Measurements from ENCODE around the gene CTNNAL1. TPM values are rescaled to one million over a fixed set of nuclear protein-coding genes. Genes with fewer than 3 reads are reported as not detected.

Gene CTNNAL1
- total and polyA plus RNA-seq, 9 donors: 23.9 to 37.1 (median 28.7) TPM

Other genes starting within 250 kb of the CTNNAL1 start
- gene ACTL7B, start 157.5 kb downstream of the CTNNAL1 start, total RNA-seq: not detected
- not detected for gene ACTL7B, start 157.5 kb downstream of the CTNNAL1 start, polyA plus RNA-seq (ENCODE audit: insufficient read depth in 1 of 8, insufficient read length in 8 of 8, low replicate concordance in 1 of 8)
- not detected for gene ACTL7A, start 151.2 kb downstream of the CTNNAL1 start, total RNA-seq
- gene ACTL7A, start 151.2 kb downstream of the CTNNAL1 start, polyA plus RNA-seq (ENCODE audit: insufficient read depth in 1 of 8, insufficient read length in 8 of 8, low replicate concordance in 1 of 8): not detected
- 28.3 TPM for gene ELP1, start 79.4 kb downstream of the CTNNAL1 start, total RNA-seq
- 10 to 100 TPM; 24.1 to 36.0 (median 29.3) TPM for gene ELP1, start 79.4 kb downstream of the CTNNAL1 start, polyA plus RNA-seq (ENCODE audit: insufficient read depth in 1 of 8, insufficient read length in 8 of 8, low replicate concordance in 1 of 8)
- gene ABITRAM, start 79.1 kb downstream of the CTNNAL1 start, total RNA-seq: 6.3 TPM
- 10 to 100 TPM in 7 of 8 donors, 1 to 10 TPM in 1; 9.1 to 13.4 (median 12.5) TPM for gene ABITRAM, start 79.1 kb downstream of the CTNNAL1 start, polyA plus RNA-seq (ENCODE audit: insufficient read depth in 1 of 8, insufficient read length in 8 of 8, low replicate concordance in 1 of 8)
- gene TMEM245, start 106.4 kb upstream of the CTNNAL1 start, total RNA-seq: 43.3 TPM
- 10 to 100 TPM; 29.4 to 42.1 (median 38.1) TPM for gene TMEM245, start 106.4 kb upstream of the CTNNAL1 start, polyA plus RNA-seq (ENCODE audit: insufficient read depth in 1 of 8, insufficient read length in 8 of 8, low replicate concordance in 1 of 8)
- 1.9 TPM for gene FRRS1L, start 153.8 kb upstream of the CTNNAL1 start, total RNA-seq
- 1 to 10 TPM in 4 of 8 donors, under 1 TPM in 4; 0.41 to 3.7 (median 0.97) TPM for gene FRRS1L, start 153.8 kb upstream of the CTNNAL1 start, polyA plus RNA-seq (ENCODE audit: insufficient read depth in 1 of 8, insufficient read length in 8 of 8, low replicate concordance in 1 of 8)